K562 (cell line): Measurements from ENCODE around the gene NAPEPLD. TPM values are rescaled to one million over a fixed set of nuclear protein-coding genes. Genes with fewer than 3 reads are reported as not detected.

ENCODE experiments used
- ATAC-seq: fragments of 200-7000 bp; cut with Tn5 transposase; 3 replicates; pipeline ENCODE4 v1.9.1; 2020; ENCODE audit warnings: moderate library complexity
- BruUV-seq: library from RNA; stranded (reverse); fragments of 400-500 nt; replicated peaks from 2 replicates; lab custom pipeline; 2021; lab: Mats Ljungman, UMichigan
- CTCF ChIA-PET: fragments of 300-600 bp; formaldehyde crosslinking; extraction: SDS; loops from one replicate; lab custom pipeline; 2021; ENCODE audit warnings: low intra/inter-chr PET ratio; lab: Yijun Ruan, JAX
- POLR2A ChIA-PET: fragments of 300-600, 350-650 bp; sonication (Branson Sonifier 250); formaldehyde crosslinking; extraction: SDS; loops from one replicate; lab custom pipeline; 2021; ENCODE audit warnings: antibody characterized with exemption, inconsistent platforms; lab: Yijun Ruan, JAX
- DNase-seq, 4 experiments: peaks; one replicate each; pipeline versions ENCODE4 v3.0.0 to v3.0.0-alpha.2; 2011 to 2018; ENCODE audit warnings: low spot score in 3 of 4, mixed read lengths in 3 of 4; ENCODE audit errors: extremely low read depth in 1 of 4
- FAIRE-seq: peaks from 2 replicates; lab custom pipeline; 2011; peaks lifted over from hg19 to GRCh38; lab: Jason Lieb, UNC
- H2AFZ ChIP-seq: 2 replicates; pipeline ENCODE4 v1.6.0; 2011; ENCODE audit warnings: low read depth, low read length, control low read depth, inconsistent platforms
- H3K27ac ChIP-seq: fragments of 200-600 bp; 3 replicates; pipeline ENCODE4 v1.8.0; 2011; ENCODE audit warnings: low read depth, mild to moderate bottlenecking, control low read depth, inconsistent platforms, low read length, moderate library complexity, mixed read lengths; ENCODE audit errors: extremely low read depth
- H3K27me3 ChIP-seq, 2 experiments: fragments of 300-600 bp in 1 of 2; 2 replicates in 1 of 2; 3 replicates in 1 of 2; pipeline versions ENCODE4 v1.6.0 to v1.8.0; 2011; ENCODE audit warnings: inconsistent platforms in 2 of 2, low read length in 2 of 2, mild to moderate bottlenecking in 1 of 2, mixed read lengths in 1 of 2, moderate library complexity in 1 of 2; ENCODE audit not compliant: control insufficient read depth in 2 of 2, insufficient read depth in 2 of 2
- H3K36me3 ChIP-seq: fragments of 300-600 bp; 3 replicates; pipeline ENCODE4 v1.8.0; 2011; ENCODE audit warnings: mild to moderate bottlenecking, low read length, inconsistent platforms; ENCODE audit not compliant: control insufficient read depth, insufficient read depth
- H3K4me1 ChIP-seq, 2 experiments: fragments of 200-600 bp in 1 of 2; replicated peaks in 1 of 2; 2 replicates in 1 of 2; 3 replicates in 1 of 2; pipeline versions ENCODE4 v1.5.1 to v1.8.0; 2011; ENCODE audit warnings: inconsistent platforms in 2 of 2, low read length in 2 of 2, mild to moderate bottlenecking in 1 of 2, mixed read lengths in 1 of 2, moderate library complexity in 1 of 2; ENCODE audit not compliant: control insufficient read depth in 2 of 2, insufficient read depth in 2 of 2
- H3K4me2 ChIP-seq: 2 replicates; pipeline ENCODE4 v1.6.1; 2011; ENCODE audit warnings: low read length, control low read depth, inconsistent platforms, mixed read lengths; ENCODE audit not compliant: insufficient read depth
- H3K4me3 ChIP-seq: fragments of 200-600 bp; sonication (generic), shearing (Covaris generic); 2 replicates; pipeline ENCODE4 v1.5.1; 2016; ENCODE audit warnings: control low read depth, inconsistent platforms
- H3K79me2 ChIP-seq: fragments of 200-600 bp; 3 replicates; pipeline ENCODE4 v1.8.0; 2011; ENCODE audit warnings: low read length, inconsistent platforms; ENCODE audit not compliant: control insufficient read depth, insufficient read depth
- H3K9ac ChIP-seq, 2 experiments: 2 replicates each; pipeline versions ENCODE4 v1.6.0 to v1.6.1; 2011; ENCODE audit warnings: low read depth in 2 of 2, low read length in 2 of 2, control low read depth in 1 of 2, inconsistent platforms in 1 of 2, mild to moderate bottlenecking in 1 of 2, mixed read lengths in 1 of 2; ENCODE audit not compliant: insufficient read depth in 1 of 2
- H3K9me1 ChIP-seq: one replicate; pipeline ENCODE4 v1.6.0; 2011; ENCODE audit warnings: inconsistent platforms, mild to moderate bottlenecking, low read length, moderate library complexity; ENCODE audit not compliant: control insufficient read depth, insufficient read depth
- H3K9me3 ChIP-seq: replicated peaks from 2 replicates; pipeline ENCODE4 v1.5.1; 2011; ENCODE audit warnings: low read depth, low read length, inconsistent platforms; ENCODE audit not compliant: control insufficient read depth, insufficient read depth
- H4K20me1 ChIP-seq: replicated peaks from 2 replicates; pipeline ENCODE4 v1.6.1; 2011; ENCODE audit warnings: low read length, inconsistent platforms, mixed read lengths; ENCODE audit not compliant: control insufficient read depth, insufficient read depth
- ARHGAP35 ChIP-seq: fragments of 450-650 bp; IDR thresholded peaks from 2 replicates; pipeline ENCODE4 v1.6.1; 2018; ENCODE audit not compliant: partially characterized antibody
- MEF2D ChIP-seq: conservative IDR thresholded peaks from 2 replicates; pipeline ENCODE4 v1.6.1; 2016; ENCODE audit warnings: low read depth, missing genetic modification characterization, missing compliant biosample characterization
- MTA3 ChIP-seq: fragments of 450-650 bp; formaldehyde crosslinking; IDR thresholded peaks from 2 replicates; pipeline ENCODE4 v1.6.1; 2017; ENCODE audit warnings: mild to moderate bottlenecking, borderline replicate concordance
- POLR2AphosphoS2 ChIP-seq: IDR thresholded peaks from 2 replicates; pipeline ENCODE4 v1.6.1; 2012; ENCODE audit warnings: low read length, improper control_type of control experiment
- SFPQ ChIP-seq: fragments of 200-400 bp; formaldehyde crosslinking; IDR thresholded peaks from 2 replicates; pipeline ENCODE4 v1.6.1; 2017; ENCODE audit warnings: mild to moderate bottlenecking, low read depth, low read length, moderate library complexity
- SIX5 ChIP-seq, 2 experiments: IDR thresholded peaks; 2 replicates each; pipeline ENCODE4 v1.6.1; 2011; ENCODE audit warnings: low read length in 2 of 2, borderline replicate concordance in 1 of 2, low read depth in 1 of 2, mild to moderate bottlenecking in 1 of 2, moderate library complexity in 1 of 2; ENCODE audit not compliant: insufficient read depth in 1 of 2
- SOX6 ChIP-seq: fragments of 450-650 bp; IDR thresholded peaks from 2 replicates; pipeline ENCODE4 v1.6.1; 2014; ENCODE audit warnings: mild to moderate bottlenecking
- ZNF239 ChIP-seq: fragments of 250-450 bp; sonication (Bioruptor Pico); IDR thresholded peaks from 2 replicates; pipeline ENCODE4 v1.4.0; 2020; ENCODE audit warnings: mild to moderate bottlenecking
- WGBS: fragments of 100-300 bp; shearing (Covaris generic); methylation state at CpG from one replicate; pipeline ENCODE4 v1.1.6; 2016; ENCODE audit warnings: low coverage, mixed read lengths; ENCODE audit not compliant: insufficient coverage; ENCODE audit errors: missing lambda C conversion rate; 5-methylcytosine and 5-hydroxymethylcytosine counted together
- in situ Hi-C: fragments of 300-500 bp; cut with MboI; formaldehyde crosslinking; loops from 4 replicates; pipeline ENCODE4 v1.15.0; 2018; ENCODE audit warnings: inconsistent platforms, mixed read lengths
- intact Hi-C: fragments of 100-400 bp; cut with micrococcal nuclease; formaldehyde crosslinking; loops from 2 replicates; pipeline ENCODE4 v1.14.2; 2022
- polyA plus RNA-seq, 8 experiments: library from polyadenylated mRNA; depleted of rRNA in 4 of 8; stranded (reverse) in 5 of 8; unstranded in 3 of 8; fragments of >200 nt; fragmentation: Nextera tagmentation in 2 of 8; fragmentation: Illumina TruSeq in 1 of 8; extraction: Ambion mirVana in 2 of 8; extraction: Trizol in 1 of 8; gene quantifications; 2 replicates each; pipeline versions ENCODE4 v1.2.1 to v1.2.3, GENCODE V29; 2011 to 2014; ENCODE audit warnings: inconsistent platforms in 1 of 8, missing spikeins in 1 of 8
- total RNA-seq, 7 experiments: library from RNA; depleted of rRNA in 6 of 7; stranded (reverse); fragments of >200 nt in 6 of 7; fragmentation: Illumina TruSeq in 2 of 7; extraction: Trizol in 2 of 7; gene quantifications; 2 replicates each; pipeline versions ENCODE4 v1.2.1 to v1.2.3, GENCODE V29; 2011 to 2021; ENCODE audit warnings: low replicate concordance in 1 of 7

The NAPEPLD gene
- total and polyA plus RNA-seq, 9 of the 15 experiments (the other 6 are each of a cell fraction or from before 2014, with no cell fraction given), result 3.2 to 11.0 (median 7.5) TPM

DNA sequence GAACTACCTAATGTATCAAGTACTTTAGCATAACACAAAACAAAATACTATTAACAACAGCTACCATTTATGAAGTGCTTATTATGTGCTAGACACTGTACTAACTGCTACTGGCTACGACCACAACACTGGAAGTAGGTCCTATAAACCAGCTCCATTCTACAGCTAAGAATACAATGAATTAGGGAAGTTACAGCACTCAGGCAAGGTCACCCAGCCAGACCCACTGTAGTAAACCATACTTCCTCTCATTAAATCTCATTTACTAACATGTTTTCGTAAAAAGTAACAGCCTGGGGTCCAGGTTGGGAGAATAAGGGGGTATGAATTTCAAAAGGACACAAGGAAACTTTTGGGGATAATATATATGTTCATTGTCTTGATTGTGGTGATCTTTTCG, 25.4 kb downstream of the NAPEPLD start:
- intact Hi-C loops (no loop called here), in situ Hi-C loops (no loop called here)
- BruUV-seq, result no TSS peak
- ChIA-PET POLR2A (interaction anchor here (0.5 to 1.1 kb wide), 4 partner anchors 20 to 72 kb away, joined by 3 to 4 read pairs (median 3); partner anchors contain the start of genes ARMC10, FBXL13 and NAPEPLD), CTCF (no interaction called here)
- Histone ChIP-seq H3K27me3 (no peaks in the 10 kb centered on the region), H3K79me2 (no peaks in the 10 kb centered on the region), H3K4me3 (no peak overlapping the region), H3K4me2 (no peak overlapping the region), H3K9me1 (no peaks in the 10 kb centered on the region), H3K4me1 (peaks cover 14 to 38% of the 10 kb centered on the region in 2 experiments), H3K36me3 (peaks cover 36% of the 10 kb centered on the region), H3K9ac (no peak overlapping the region), H3K9me3 (no peaks in the 10 kb centered on the region)
- WGBS, result 53% methylated on average over 3 of the region's 3 CpGs
- no peak for FAIRE-seq
- TF ChIP-seq SOX6, result no peak
- no peak for TF ChIP-seq MEF2D (tag)
- TF ChIP-seq MTA3, result no peak
- TF ChIP-seq ZNF239 (CRISPR knock-in tag), result no peak
- TF ChIP-seq SFPQ, result no peak
- TF ChIP-seq SIX5 (IDR thresholded peaks at IDR 0.05; ENCODE audit: borderline replicate concordance in 1 of 2, insufficient read depth in 1 of 2, low read depth in 1 of 2, low read length in 2 of 2), result no peak
- TF ChIP-seq ARHGAP35, result no peak
- no peak for TF ChIP-seq POLR2AphosphoS2
- TF ChIP-seq, all 486 proteins: peak for 0
- no peak overlapping the region for H3K27ac ChIP-seq
- H4K20me1 ChIP-seq, result 0 out of 2 replicates have a peak, but pooled peaks cover 4% of the 10 kb centered on the region
- ATAC-seq, result no peak
- no peak for DNase-seq
- no peak overlapping the region for H2AFZ ChIP-seq
